Measurements from ENCODE around the gene DTX1. TPM values are rescaled to one million over a fixed set of nuclear protein-coding genes. Genes with fewer than 3 reads are reported as not detected.

Gene DTX1
- total and polyA plus RNA-seq, 2 of the 13 experiments (the other 11 are each of a cell fraction or from before 2014, with no cell fraction given) = not detected

DNA sequence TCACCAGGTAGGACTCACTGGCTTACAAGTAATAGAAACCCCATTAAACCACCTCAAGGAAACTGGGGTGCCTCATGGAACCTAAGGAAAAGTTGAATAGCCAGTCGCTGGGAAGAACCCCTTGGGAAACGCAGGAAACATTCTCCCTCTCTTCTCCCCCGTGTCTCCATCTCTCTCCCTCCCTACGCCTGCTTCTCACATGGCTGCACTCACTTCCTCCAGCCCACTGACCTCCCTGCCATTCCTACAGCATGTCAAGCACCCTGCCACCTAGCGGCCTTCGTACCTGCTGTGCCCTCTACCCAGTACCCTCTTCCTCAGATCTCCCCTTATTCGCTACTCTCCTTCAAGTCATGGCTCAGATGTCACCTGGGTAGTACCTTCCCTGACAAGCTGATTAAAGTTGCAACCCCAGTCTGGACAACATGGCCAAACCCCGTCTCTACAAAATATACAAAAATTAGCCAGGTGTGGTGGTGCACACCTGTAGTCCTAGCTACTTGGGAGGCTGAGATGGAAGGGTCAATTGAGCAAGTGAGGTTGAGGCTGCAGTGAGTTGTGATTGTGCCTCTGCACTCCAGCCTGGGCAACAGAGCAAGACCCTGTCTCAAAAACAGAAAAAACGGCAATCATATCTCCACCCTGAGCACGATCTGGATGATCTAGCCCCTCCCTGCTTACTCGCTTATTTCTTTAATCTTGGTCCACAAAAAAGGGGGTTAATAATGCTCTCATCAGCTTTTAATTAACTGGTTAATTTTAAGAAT lies 6.4 kb upstream of the DTX1 start:
- Histone ChIP-seq H3K4me3 (replicated peaks in 1 of 3; ENCODE audit: insufficient read depth in 1 of 3, low read depth in 2 of 3, low read length in 3 of 3) (no peak overlapping the region), H2AFZ (ENCODE audit: low read length) (no peak overlapping the region), H3K27me3 (ENCODE audit: control insufficient read depth in 1 of 2, insufficient read depth in 2 of 2, low read length in 2 of 2) (peaks cover 1 to 6% of the 10 kb centered on the region in 2 experiments; a peak in 2 of 5 replicates), H3K9me3 (ENCODE audit: low read length) (no peaks in the 10 kb centered on the region), H3K36me3 (replicated peaks in 1 of 2; ENCODE audit: control insufficient read depth in 1 of 2, insufficient read depth in 2 of 2, low read length in 2 of 2) (no peaks in the 10 kb centered on the region), H4K20me1 (ENCODE audit: insufficient read depth, low read length) (no peaks in the 10 kb centered on the region), H3K4me1 (ENCODE audit: insufficient read depth, low read length) (no peaks in the 10 kb centered on the region), H3K27ac (ENCODE audit: extremely low read length, insufficient read depth, low read length) (no peak overlapping the region), H3K79me2 (ENCODE audit: insufficient read depth, low read length) (no peaks in the 10 kb centered on the region), H3K9ac (ENCODE audit: insufficient read depth, low read depth, low read length) (no peak overlapping the region), H3K4me2 (ENCODE audit: low read depth, low read length) (no peak overlapping the region)
- ATAC-seq (peak; percentile 89), DNase-seq (ENCODE audit: low spot score) (peak; percentile 29), FAIRE-seq (no peak)
- intact Hi-C loops (cut with micrococcal nuclease; ENCODE audit: unreplicated experiment) (loop anchor here (2.0 kb wide), 2 partner anchors 103 to 125 kb away; no protein-coding TSS in a partner anchor), in situ Hi-C loops (cut with HindIII; ENCODE audit: extremely low pct_ligation_motif_present, low pct_unique_long_range_greater_than_20kb) (loop anchor here (5.0 kb wide), 2 partner anchors 47 to 107 kb away; no protein-coding TSS in a partner anchor)
- 14% methylated on average over 11 of the region's 11 CpGs for WGBS (ENCODE audit: low lambda C conversion rate)
- ChIA-PET POLR2A (no interaction called here), CTCF (ENCODE audit: low intra/inter-chr PET ratio, low total read pairs) (interaction anchor here (0.7 to 3.5 kb wide), 4 partner anchors 45 to 124 kb away, joined by 3 to 43 read pairs (median 18); no protein-coding TSS in a partner anchor)
- BruUV-seq (replicated peaks) = no TSS peak
- TF ChIP-seq CREM (IDR thresholded peaks at IDR 0.05) (no peak), CREM (CRISPR knock-in tag; IDR thresholded peaks at IDR 0.05) (no peak)
- TF ChIP-seq, protein P1, sequence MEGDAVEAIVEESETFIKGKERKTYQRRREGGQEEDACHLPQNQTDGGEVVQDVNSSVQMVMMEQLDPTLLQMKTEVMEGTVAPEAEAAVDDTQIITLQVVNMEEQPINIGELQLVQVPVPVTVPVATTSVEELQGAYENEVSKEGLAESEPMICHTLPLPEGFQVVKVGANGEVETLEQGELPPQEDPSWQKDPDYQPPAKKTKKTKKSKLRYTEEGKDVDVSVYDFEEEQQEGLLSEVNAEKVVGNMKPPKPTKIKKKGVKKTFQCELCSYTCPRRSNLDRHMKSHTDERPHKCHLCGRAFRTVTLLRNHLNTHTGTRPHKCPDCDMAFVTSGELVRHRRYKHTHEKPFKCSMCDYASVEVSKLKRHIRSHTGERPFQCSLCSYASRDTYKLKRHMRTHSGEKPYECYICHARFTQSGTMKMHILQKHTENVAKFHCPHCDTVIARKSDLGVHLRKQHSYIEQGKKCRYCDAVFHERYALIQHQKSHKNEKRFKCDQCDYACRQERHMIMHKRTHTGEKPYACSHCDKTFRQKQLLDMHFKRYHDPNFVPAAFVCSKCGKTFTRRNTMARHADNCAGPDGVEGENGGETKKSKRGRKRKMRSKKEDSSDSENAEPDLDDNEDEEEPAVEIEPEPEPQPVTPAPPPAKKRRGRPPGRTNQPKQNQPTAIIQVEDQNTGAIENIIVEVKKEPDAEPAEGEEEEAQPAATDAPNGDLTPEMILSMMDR (CRISPR knock-in tag; IDR thresholded peaks at IDR 0.05) = peak; percentile 63

DNA sequence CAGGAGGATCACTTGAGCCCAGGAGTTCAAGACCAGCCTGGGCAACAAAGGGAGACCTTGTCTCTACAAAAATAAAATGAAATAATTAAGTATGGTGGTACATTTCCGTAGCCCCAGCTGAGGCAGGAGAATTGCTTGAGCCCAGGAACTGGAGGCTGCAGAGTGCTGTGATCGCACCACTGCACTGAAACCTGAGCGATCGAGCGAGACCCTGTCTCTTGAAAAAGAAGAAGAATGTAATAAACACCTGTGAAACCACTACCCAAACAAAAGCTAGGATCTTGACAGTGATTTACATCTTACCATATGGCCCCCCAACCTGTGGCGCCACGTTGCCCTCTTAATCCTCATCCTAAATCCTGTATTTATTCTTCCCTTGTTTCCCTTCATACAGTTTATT lies 5.7 kb upstream of the DTX1 start:
- no TSS peak for BruUV-seq (replicated peaks)
- in situ Hi-C loops (cut with HindIII; ENCODE audit: extremely low pct_ligation_motif_present, low pct_unique_long_range_greater_than_20kb) = no loop called here
- TF ChIP-seq, protein P2, sequence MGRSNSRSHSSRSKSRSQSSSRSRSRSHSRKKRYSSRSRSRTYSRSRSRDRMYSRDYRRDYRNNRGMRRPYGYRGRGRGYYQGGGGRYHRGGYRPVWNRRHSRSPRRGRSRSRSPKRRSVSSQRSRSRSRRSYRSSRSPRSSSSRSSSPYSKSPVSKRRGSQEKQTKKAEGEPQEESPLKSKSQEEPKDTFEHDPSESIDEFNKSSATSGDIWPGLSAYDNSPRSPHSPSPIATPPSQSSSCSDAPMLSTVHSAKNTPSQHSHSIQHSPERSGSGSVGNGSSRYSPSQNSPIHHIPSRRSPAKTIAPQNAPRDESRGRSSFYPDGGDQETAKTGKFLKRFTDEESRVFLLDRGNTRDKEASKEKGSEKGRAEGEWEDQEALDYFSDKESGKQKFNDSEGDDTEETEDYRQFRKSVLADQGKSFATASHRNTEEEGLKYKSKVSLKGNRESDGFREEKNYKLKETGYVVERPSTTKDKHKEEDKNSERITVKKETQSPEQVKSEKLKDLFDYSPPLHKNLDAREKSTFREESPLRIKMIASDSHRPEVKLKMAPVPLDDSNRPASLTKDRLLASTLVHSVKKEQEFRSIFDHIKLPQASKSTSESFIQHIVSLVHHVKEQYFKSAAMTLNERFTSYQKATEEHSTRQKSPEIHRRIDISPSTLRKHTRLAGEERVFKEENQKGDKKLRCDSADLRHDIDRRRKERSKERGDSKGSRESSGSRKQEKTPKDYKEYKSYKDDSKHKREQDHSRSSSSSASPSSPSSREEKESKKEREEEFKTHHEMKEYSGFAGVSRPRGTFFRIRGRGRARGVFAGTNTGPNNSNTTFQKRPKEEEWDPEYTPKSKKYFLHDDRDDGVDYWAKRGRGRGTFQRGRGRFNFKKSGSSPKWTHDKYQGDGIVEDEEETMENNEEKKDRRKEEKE (IDR thresholded peaks at IDR 0.05) = no peak
- TF ChIP-seq SMAD1 (CRISPR knock-in tag; IDR thresholded peaks at IDR 0.05; ENCODE audit: borderline replicate concordance, low read depth) (no peak), ZNF709 (CRISPR knock-in tag; IDR thresholded peaks at IDR 0.05) (no peak)
- TF ChIP-seq, protein P3, sequence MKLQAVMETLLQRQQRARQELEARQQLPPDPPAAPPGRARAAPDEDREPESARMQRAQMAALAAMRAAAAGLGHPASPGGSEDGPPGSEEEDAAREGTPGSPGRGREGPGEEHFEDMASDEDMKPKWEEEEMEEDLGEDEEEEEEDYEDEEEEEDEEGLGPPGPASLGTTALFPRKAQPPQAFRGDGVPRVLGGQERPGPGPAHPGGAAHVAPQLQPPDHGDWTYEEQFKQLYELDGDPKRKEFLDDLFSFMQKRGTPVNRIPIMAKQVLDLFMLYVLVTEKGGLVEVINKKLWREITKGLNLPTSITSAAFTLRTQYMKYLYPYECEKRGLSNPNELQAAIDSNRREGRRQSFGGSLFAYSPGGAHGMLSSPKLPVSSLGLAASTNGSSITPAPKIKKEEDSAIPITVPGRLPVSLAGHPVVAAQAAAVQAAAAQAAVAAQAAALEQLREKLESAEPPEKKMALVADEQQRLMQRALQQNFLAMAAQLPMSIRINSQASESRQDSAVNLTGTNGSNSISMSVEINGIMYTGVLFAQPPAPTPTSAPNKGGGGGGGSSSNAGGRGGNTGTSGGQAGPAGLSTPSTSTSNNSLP (IDR thresholded peaks at IDR 0.05; ENCODE audit: low read depth, low read length) = no peak

More for the DNA sequence above, 5.7 kb upstream of the DTX1 start:
- H4K20me1 ChIP-seq (ENCODE audit: insufficient read depth, low read length) = no peaks in the 10 kb centered on the region
- no peak overlapping the region for H3K9ac ChIP-seq (ENCODE audit: insufficient read depth, low read depth, low read length)
- FAIRE-seq (no peak), DNase-seq (ENCODE audit: low spot score) (no peak), ATAC-seq (no peak)
- peaks cover 4 to 12% of the 10 kb centered on the region in 2 experiments; a peak in 3 of 5 replicates for H3K27me3 ChIP-seq (ENCODE audit: control insufficient read depth in 1 of 2, insufficient read depth in 2 of 2, low read length in 2 of 2)
- POLR2A ChIA-PET = no interaction called here
- CTCF ChIA-PET (ENCODE audit: low intra/inter-chr PET ratio, low total read pairs) = interaction anchor here (3.5 kb wide), 1 partner anchor 47 kb away, joined by 43 read pairs; no protein-coding TSS in a partner anchor
- H3K79me2 ChIP-seq (ENCODE audit: insufficient read depth, low read length) = no peaks in the 10 kb centered on the region
- H3K9me3 ChIP-seq (ENCODE audit: low read length) = no peaks in the 10 kb centered on the region
- H3K36me3 ChIP-seq (replicated peaks in 1 of 2; ENCODE audit: control insufficient read depth in 1 of 2, insufficient read depth in 2 of 2, low read length in 2 of 2) = no peaks in the 10 kb centered on the region
- H3K4me2 ChIP-seq (ENCODE audit: low read depth, low read length) = no peak overlapping the region
- no peak overlapping the region for H3K27ac ChIP-seq (ENCODE audit: extremely low read length, insufficient read depth, low read length)
- intact Hi-C loops (cut with micrococcal nuclease; ENCODE audit: unreplicated experiment) = no loop called here
- no peak overlapping the region for H3K4me3 ChIP-seq (replicated peaks in 1 of 3; ENCODE audit: insufficient read depth in 1 of 3, low read depth in 2 of 3, low read length in 3 of 3)
- H3K4me1 ChIP-seq (ENCODE audit: insufficient read depth, low read length) = no peaks in the 10 kb centered on the region
- 65% methylated on average over 7 of the region's 7 CpGs for WGBS (ENCODE audit: low lambda C conversion rate)
- H2AFZ ChIP-seq (ENCODE audit: low read length) = no peak overlapping the region

All from HepG2 (cell line).